Activated naive CD4-positive, alpha-beta T cell treated with anti-CD3 and anti-CD28 coated beads for 36 hours (primary cell): Measurements from ENCODE around the gene RAD51D. TPM values are rescaled to one million over a fixed set of nuclear protein-coding genes. Genes with fewer than 3 reads are reported as not detected.
"Not testable (repeated sequence)": the region's sequence is repeated elsewhere in the genome, so short reads cannot be mapped to it uniquely, and the experiment has no call there.

Source experiments
- CTCF ChIA-PET: fragments of 350-600 bp; sonication (Branson Sonifier 250); formaldehyde crosslinking; loops from one replicate; lab custom pipeline; 2021; ENCODE audit warnings: antibody characterized with exemption; lab: Charles Lee
- DNase-seq: peaks from one replicate; pipeline ENCODE4 v3.0.0-alpha.2; 2020
- H3K27ac Mint-ChIP-seq: one replicate; pipeline ENCODE4 v1.8.0; 2021; ENCODE audit warnings: mild to moderate bottlenecking, mixed read lengths
- H3K27me3 Mint-ChIP-seq: one replicate; pipeline ENCODE4 v1.8.0; 2021; ENCODE audit warnings: low read depth, mixed read lengths
- H3K36me3 Mint-ChIP-seq: one replicate; pipeline ENCODE4 v1.8.0; 2021; ENCODE audit warnings: low read depth, mixed read lengths
- H3K4me1 Mint-ChIP-seq: one replicate; pipeline ENCODE4 v1.8.0; 2021; ENCODE audit warnings: low read depth, mixed read lengths
- H3K4me3 Mint-ChIP-seq: one replicate; pipeline ENCODE4 v1.8.0; 2021; ENCODE audit warnings: mild to moderate bottlenecking, moderate library complexity, mixed read lengths
- H3K9me3 Mint-ChIP-seq: one replicate; pipeline ENCODE4 v1.8.0; 2021; ENCODE audit warnings: mixed read lengths
- intact Hi-C: fragments of 100-400 bp; cut with micrococcal nuclease; formaldehyde crosslinking; loops from one replicate; pipeline ENCODE4 v1.15.1; 2023
- total RNA-seq, 2 experiments: library from RNA; stranded (reverse); gene quantifications; one replicate each; pipeline ENCODE4 v1.2.3, GENCODE V29; 2021

The RAD51D gene
- total RNA-seq, 2 experiments from 2014 or later: 31.5 to 33.0 TPM

GRCh38 chr17:35154196-35155165 is 34.8 kb upstream of the RAD51D start:
- Mint-ChIP-seq H3K4me3 (no peak overlapping the region), H3K9me3 (no peaks in the 10 kb centered on the region), H3K27me3 (no peaks in the 10 kb centered on the region), H3K4me1 (peaks cover 4% of the 10 kb centered on the region), H3K27ac (no peak overlapping the region), H3K36me3 (no peaks in the 10 kb centered on the region)
- CTCF ChIA-PET: no interaction called here
- intact Hi-C loops: no loop called here
- no peak for DNase-seq

- DNase-seq: no peak
- no peaks in the 10 kb centered on the region for H3K27me3 Mint-ChIP-seq
- no peaks in the 10 kb centered on the region for H3K9me3 Mint-ChIP-seq
- CTCF ChIA-PET: interaction anchor here (0.5 to 1.4 kb wide), 2 partner anchors 9 to 189 kb away, joined by 4 to 5 read pairs; no protein-coding TSS in a partner anchor
- H3K4me1 Mint-ChIP-seq: no peaks in the 10 kb centered on the region
- no peaks in the 10 kb centered on the region for H3K36me3 Mint-ChIP-seq
- H3K27ac Mint-ChIP-seq: no peak overlapping the region
- no peak overlapping the region for H3K4me3 Mint-ChIP-seq
- intact Hi-C loops: no loop called here
Measured at GRCh38 chr17:35152421-35153140, 32.9 kb upstream of the RAD51D start.

- intact Hi-C loops, H3K36me3 Mint-ChIP-seq, H3K27ac Mint-ChIP-seq, CTCF ChIA-PET, H3K9me3 Mint-ChIP-seq, H3K4me1 Mint-ChIP-seq, DNase-seq, H3K27me3 Mint-ChIP-seq, H3K4me3 Mint-ChIP-seq: not testable (repeated sequence)
Measured at GRCh38 chr17:35151080-35151479, 31.4 kb upstream of the RAD51D start.

GRCh38 chr17:35149941-35150340 is 30.3 kb upstream of the RAD51D start:
- DNase-seq: no peak
- Mint-ChIP-seq H3K36me3 (no peaks in the 10 kb centered on the region), H3K4me3 (no peak overlapping the region), H3K9me3 (no peaks in the 10 kb centered on the region), H3K4me1 (no peaks in the 10 kb centered on the region), H3K27ac (no peak overlapping the region), H3K27me3 (no peaks in the 10 kb centered on the region)
- intact Hi-C loops: no loop called here
- CTCF ChIA-PET: no interaction called here

- intact Hi-C loops: no loop called here
- CTCF ChIA-PET: interaction anchor here (1.9 kb wide), 1 partner anchor 11 kb away, joined by 5 read pairs; no protein-coding TSS in a partner anchor
- no peaks in the 10 kb centered on the region for H3K27me3 Mint-ChIP-seq
Measured at GRCh38 chr17:35148144-35148543, 28.5 kb upstream of the RAD51D start.

GRCh38 chr17:35147375-35147905 is 27.8 kb upstream of the RAD51D start, which contains the start of gene UNC45B:
Gene UNC45B, plus strand, starts transcription at chr17:35147817. Its CDS starts 447 bp downstream, at chr17:35148264.
- CTCF ChIA-PET: interaction anchor here (1.9 kb wide), 1 partner anchor 11 kb away, joined by 5 read pairs; no protein-coding TSS in a partner anchor
- H3K36me3 Mint-ChIP-seq: no peaks in the 10 kb centered on the region
- no peak within 1 kb of the TSS for H3K27ac Mint-ChIP-seq
- intact Hi-C loops: no loop called here
- H3K4me1 Mint-ChIP-seq: peaks cover 8% of the 10 kb centered on the region
- H3K27me3 Mint-ChIP-seq: no peaks in the 10 kb centered on the region
- no peaks in the 10 kb centered on the region for H3K9me3 Mint-ChIP-seq
- DNase-seq: no peak
- no peak within 1 kb of the TSS for H3K4me3 Mint-ChIP-seq

More at GRCh38 chr17:35148144-35148543, 28.5 kb upstream of the RAD51D start:
- no peak for DNase-seq
- H3K4me3 Mint-ChIP-seq: no peak overlapping the region
- no peak overlapping the region for H3K27ac Mint-ChIP-seq
- peaks cover 6% of the 10 kb centered on the region for H3K4me1 Mint-ChIP-seq
- no peaks in the 10 kb centered on the region for H3K9me3 Mint-ChIP-seq
- no peaks in the 10 kb centered on the region for H3K36me3 Mint-ChIP-seq

GRCh38 chr17:35146214-35146833 is 26.7 kb upstream of the RAD51D start:
- H3K27ac Mint-ChIP-seq: no peak overlapping the region

GRCh38 chr17:35144840-35145239 is 25.2 kb upstream of the RAD51D start:
- CTCF ChIA-PET: interaction anchor here (0.5 to 1.0 kb wide), 2 partner anchors 13 to 186 kb away, joined by 3 to 4 read pairs; no protein-coding TSS in a partner anchor
- no peaks in the 10 kb centered on the region for H3K9me3 Mint-ChIP-seq
- no peak overlapping the region for H3K27ac Mint-ChIP-seq
- DNase-seq: no peak
- peaks cover 23% of the 10 kb centered on the region for H3K4me1 Mint-ChIP-seq
- H3K4me3 Mint-ChIP-seq: no peak overlapping the region
- intact Hi-C loops: no loop called here
- H3K27me3 Mint-ChIP-seq: no peaks in the 10 kb centered on the region
- peaks cover 4% of the 10 kb centered on the region for H3K36me3 Mint-ChIP-seq

More at GRCh38 chr17:35146214-35146833, 26.7 kb upstream of the RAD51D start:
- Mint-ChIP-seq H3K36me3 (no peaks in the 10 kb centered on the region), H3K4me1 (peaks cover 12% of the 10 kb centered on the region), H3K9me3 (no peaks in the 10 kb centered on the region), H3K4me3 (no peak overlapping the region), H3K27me3 (no peaks in the 10 kb centered on the region)
- CTCF ChIA-PET: no interaction called here
- no peak for DNase-seq
- intact Hi-C loops: no loop called here

GRCh38 chr17:35142467-35142796 is 22.8 kb upstream of the RAD51D start:
- Mint-ChIP-seq H3K4me3 (peak overlapping the region; percentile 77), H3K4me1 (peaks cover 25% of the 10 kb centered on the region), H3K36me3 (peaks cover 13% of the 10 kb centered on the region), H3K27me3 (no peaks in the 10 kb centered on the region), H3K27ac (peak overlapping the region; percentile 56), H3K9me3 (no peaks in the 10 kb centered on the region)
- intact Hi-C loops: loop anchor here (1.0 to 2.0 kb wide), 4 partner anchors 18 to 396 kb away; no protein-coding TSS in a partner anchor
- CTCF ChIA-PET: interaction anchor here (1.6 kb wide), 1 partner anchor 98 kb away, joined by 6 read pairs; no protein-coding TSS in a partner anchor
- DNase-seq: no peak

GRCh38 chr17:35141681-35142466 is 22.2 kb upstream of the RAD51D start, which contains the start of gene NLE1:
Gene NLE1, minus strand, starts transcription at chr17:35142303. Its CDS starts 28 bp downstream, at chr17:35142275.
- intact Hi-C loops: loop anchor here (1.0 to 2.0 kb wide), 4 partner anchors 18 to 397 kb away; no protein-coding TSS in a partner anchor
- H3K27ac Mint-ChIP-seq: peak within 1 kb of the TSS; percentile 82
- peak within 1 kb of the TSS; percentile 77 for H3K4me3 Mint-ChIP-seq
- no peaks in the 10 kb centered on the region for H3K27me3 Mint-ChIP-seq
- H3K36me3 Mint-ChIP-seq: peaks cover 16% of the 10 kb centered on the region
- CTCF ChIA-PET: interaction anchor here (0.7 to 1.5 kb wide), 5 partner anchors 18 to 394 kb away, joined by 3 to 6 read pairs (median 3); no protein-coding TSS in a partner anchor
- no peaks in the 10 kb centered on the region for H3K9me3 Mint-ChIP-seq
- DNase-seq: peak; percentile 89
- H3K4me1 Mint-ChIP-seq: peaks cover 25% of the 10 kb centered on the region

- no peaks in the 10 kb centered on the region for H3K27me3 Mint-ChIP-seq
- H3K36me3 Mint-ChIP-seq: peaks cover 43% of the 10 kb centered on the region
- peaks cover 19% of the 10 kb centered on the region for H3K4me1 Mint-ChIP-seq
- H3K4me3 Mint-ChIP-seq: no peak overlapping the region
- H3K27ac Mint-ChIP-seq: no peak overlapping the region
- DNase-seq: no peak
- intact Hi-C loops: no loop called here
- H3K9me3 Mint-ChIP-seq: no peaks in the 10 kb centered on the region
- CTCF ChIA-PET: no interaction called here
Measured at GRCh38 chr17:35138218-35138617, 18.6 kb upstream of the RAD51D start.
